Epithelial cell of esophagus (primary cell): ENCODE measurements around the gene WDR82.

ENCODE experiments used
- DNase-seq: peaks from one replicate; pipeline ENCODE4 v3.0.0; 2010; ENCODE audit warnings: low read depth
- H3K4me3 ChIP-seq: 2 replicates; pipeline ENCODE4 v1.5.1; 2011; ENCODE audit warnings: mild to moderate bottlenecking, low read length, control low read depth
- TF ChIP-seq, protein P1 (sequence below): IDR thresholded peaks from 2 replicates; pipeline ENCODE4 v1.5.1; 2011; ENCODE audit warnings: low read depth, mild to moderate bottlenecking, low read length, control low read depth, inconsistent platforms; ENCODE audit not compliant: insufficient read depth; ENCODE audit errors: missing control alignments

The WDR82 gene

DNA sequence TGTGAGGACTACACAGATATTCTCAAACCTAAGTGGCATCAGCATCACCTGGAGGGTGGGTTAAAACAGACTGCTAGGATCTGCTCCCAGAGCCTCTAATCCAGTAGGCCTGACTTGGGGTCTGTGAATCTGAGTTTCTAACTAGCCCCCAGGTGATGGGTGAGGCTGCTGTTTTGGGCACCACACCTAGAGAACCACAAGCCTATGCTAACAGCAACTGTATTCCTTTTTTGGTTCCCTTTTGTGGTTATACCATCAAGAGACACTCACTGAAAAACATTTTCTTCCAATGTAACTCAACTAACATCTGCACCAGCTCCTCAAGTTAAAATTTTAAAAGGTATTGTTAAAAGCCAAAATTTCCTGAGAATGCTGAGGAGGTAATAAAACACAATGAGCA, 16.0 kb downstream of the WDR82 start:
- no peak for DNase-seq
- H3K4me3 ChIP-seq = no peak overlapping the region
- TF ChIP-seq, protein P1, sequence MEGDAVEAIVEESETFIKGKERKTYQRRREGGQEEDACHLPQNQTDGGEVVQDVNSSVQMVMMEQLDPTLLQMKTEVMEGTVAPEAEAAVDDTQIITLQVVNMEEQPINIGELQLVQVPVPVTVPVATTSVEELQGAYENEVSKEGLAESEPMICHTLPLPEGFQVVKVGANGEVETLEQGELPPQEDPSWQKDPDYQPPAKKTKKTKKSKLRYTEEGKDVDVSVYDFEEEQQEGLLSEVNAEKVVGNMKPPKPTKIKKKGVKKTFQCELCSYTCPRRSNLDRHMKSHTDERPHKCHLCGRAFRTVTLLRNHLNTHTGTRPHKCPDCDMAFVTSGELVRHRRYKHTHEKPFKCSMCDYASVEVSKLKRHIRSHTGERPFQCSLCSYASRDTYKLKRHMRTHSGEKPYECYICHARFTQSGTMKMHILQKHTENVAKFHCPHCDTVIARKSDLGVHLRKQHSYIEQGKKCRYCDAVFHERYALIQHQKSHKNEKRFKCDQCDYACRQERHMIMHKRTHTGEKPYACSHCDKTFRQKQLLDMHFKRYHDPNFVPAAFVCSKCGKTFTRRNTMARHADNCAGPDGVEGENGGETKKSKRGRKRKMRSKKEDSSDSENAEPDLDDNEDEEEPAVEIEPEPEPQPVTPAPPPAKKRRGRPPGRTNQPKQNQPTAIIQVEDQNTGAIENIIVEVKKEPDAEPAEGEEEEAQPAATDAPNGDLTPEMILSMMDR = no peak

GRCh38 chr3:52259448-52259847, 19.0 kb downstream of the WDR82 start:
- no peak overlapping the region for H3K4me3 ChIP-seq
- TF ChIP-seq, protein P1 = no peak
- DNase-seq = no peak

- no peak overlapping the region for H3K4me3 ChIP-seq
- no peak for DNase-seq
- TF ChIP-seq, protein P1 = no peak
Observed at GRCh38 chr3:52259035-52259434, 19.4 kb downstream of the WDR82 start.

DNA sequence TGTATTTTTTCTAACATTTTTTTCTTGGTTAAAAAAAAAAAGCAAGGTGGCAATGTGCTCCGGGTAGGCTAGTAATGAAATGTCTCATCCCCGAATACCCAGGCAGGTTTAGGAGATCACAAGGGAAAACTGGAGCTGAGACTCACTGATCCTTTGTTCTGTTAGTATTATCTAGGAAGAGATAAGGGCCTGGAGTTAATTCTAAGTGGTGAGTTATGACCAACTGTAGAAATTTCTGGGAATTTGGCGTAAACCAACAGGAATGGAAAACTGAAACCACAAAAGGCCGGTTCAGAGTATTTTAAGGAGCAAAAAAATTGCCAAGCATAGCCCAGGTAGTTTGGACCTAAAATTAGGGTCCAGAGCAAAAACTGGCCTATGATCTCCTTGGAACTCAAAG, 20.5 kb downstream of the WDR82 start:
- no peak for DNase-seq
- no peak overlapping the region for H3K4me3 ChIP-seq
- TF ChIP-seq, protein P1 = no peak

GRCh38 chr3:52256622-52257021, 21.8 kb downstream of the WDR82 start:
- TF ChIP-seq, protein P1 = no peak
- DNase-seq = no peak
- no peak overlapping the region for H3K4me3 ChIP-seq

DNA sequence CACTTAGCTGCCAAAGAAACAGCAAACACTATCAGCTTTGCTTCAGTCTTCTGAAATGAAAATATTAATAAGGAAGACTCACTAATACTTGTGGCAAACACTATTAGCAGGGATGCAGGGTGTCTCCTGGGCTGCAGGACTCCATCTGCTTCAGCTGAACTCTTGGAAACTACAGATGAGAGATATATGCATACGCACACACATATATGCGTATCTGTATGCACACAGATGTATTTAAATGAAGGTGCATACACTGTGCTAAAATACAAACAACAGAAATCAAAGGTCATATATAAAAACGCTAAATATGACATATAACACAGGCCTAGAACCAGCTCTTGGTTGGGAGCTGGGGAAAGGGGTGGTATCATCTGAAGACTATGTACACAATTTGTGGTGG, 22.3 kb downstream of the WDR82 start:
- no peak for DNase-seq
- TF ChIP-seq, protein P1 = no peak
- H3K4me3 ChIP-seq = no peak overlapping the region

DNA sequence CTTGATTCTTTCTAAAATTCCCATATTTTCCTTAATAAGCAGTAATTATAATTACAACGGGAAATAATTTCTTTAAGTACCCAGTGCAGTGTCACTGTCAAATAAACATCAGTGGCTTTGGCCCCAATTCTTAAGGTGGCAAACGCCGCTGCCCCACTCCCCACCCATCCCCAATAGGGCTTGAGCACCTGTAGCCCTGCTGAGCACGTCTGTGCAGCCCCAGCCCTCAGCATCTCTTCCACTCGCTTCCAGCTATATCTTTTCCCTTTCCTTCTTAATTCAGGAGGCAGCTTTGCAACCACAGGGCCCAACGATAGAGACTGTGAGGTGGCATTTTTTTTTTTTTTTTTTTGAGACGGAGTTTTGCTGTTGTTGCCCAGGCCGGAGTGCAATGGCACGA, 23.8 kb downstream of the WDR82 start:
- DNase-seq = no peak
- H3K4me3 ChIP-seq = no peak overlapping the region
- TF ChIP-seq, protein P1 = no peak
